Raji (cell line): ENCODE results near the gene SLC18A3.

ENCODE experiments used
- POLR2A ChIP-seq: IDR thresholded peaks from 2 replicates; pipeline ENCODE4 v1.6.1; 2011; ENCODE audit warnings: low read depth, low read length, control low read depth; ENCODE audit not compliant: insufficient read depth

SLC18A3 gene

GRCh38 chr10:49645871-49646870, 36.1 kb downstream of the SLC18A3 start:
- TF ChIP-seq POLR2A = no peak

DNA sequence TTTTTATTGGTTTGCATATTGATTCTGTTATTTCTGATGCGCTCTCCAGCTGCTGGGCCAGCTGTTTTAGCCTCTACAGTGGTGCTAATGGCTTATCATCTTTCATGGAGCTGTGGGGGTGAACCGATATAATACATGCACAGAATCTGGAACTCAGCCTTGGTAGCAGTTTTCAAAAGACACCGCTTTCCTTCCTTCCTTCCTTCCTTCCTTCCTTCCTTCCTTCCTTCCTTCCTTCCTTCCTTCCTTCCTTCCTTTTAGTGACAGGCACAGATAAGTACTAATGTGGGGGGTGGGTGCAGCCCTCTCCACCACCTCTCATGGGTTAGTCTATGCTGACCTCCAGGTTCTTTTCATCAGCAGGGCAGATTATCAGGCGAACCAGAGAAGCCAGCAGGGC, 37.4 kb downstream of the SLC18A3 start:
- TF ChIP-seq POLR2A = no peak

- no peak for TF ChIP-seq POLR2A
These were observed 38.1 kb downstream of the SLC18A3 start for GRCh38 chr10:49647985-49648795.

DNA sequence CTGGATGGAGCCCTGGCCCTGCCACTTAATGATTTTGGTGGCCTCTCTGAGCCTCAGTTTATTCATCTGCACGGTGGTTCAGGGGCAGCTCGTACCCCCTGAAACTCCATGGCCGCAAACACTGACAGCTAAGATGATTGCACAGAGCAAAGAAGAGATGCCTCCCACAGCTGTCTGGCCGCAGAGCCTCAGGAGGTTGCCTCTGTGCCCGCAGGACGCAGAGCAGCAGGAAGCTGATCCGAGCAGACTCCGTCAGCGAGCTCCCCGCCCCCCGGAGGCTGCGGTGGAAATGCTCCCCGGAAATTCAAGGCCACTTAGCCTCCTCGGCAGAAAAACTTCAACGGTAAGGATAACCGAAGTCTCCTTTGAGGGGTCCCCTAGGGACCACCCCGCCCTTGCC, 39.2 kb downstream of the SLC18A3 start:
- no peak for TF ChIP-seq POLR2A

- no peak for TF ChIP-seq POLR2A
These were observed 40.0 kb downstream of the SLC18A3 start for GRCh38 chr10:49649936-49650723.

DNA sequence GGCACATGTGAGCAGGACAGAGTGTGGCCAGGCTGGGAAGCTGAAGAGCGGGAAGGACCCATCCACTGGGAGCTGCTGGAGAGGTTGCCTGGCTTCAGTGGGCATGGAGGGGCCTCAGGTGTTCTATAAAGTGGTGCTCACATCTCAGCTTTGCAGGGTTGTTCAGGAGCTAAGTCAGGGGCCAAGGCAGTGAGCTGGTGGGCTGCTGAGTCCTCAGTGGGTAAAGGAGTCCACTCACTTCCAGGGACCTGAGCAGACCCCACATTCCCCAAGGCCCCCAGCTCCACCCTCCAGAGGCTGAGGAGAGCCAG, 40.6 kb downstream of the SLC18A3 start:
- no peak for TF ChIP-seq POLR2A

DNA sequence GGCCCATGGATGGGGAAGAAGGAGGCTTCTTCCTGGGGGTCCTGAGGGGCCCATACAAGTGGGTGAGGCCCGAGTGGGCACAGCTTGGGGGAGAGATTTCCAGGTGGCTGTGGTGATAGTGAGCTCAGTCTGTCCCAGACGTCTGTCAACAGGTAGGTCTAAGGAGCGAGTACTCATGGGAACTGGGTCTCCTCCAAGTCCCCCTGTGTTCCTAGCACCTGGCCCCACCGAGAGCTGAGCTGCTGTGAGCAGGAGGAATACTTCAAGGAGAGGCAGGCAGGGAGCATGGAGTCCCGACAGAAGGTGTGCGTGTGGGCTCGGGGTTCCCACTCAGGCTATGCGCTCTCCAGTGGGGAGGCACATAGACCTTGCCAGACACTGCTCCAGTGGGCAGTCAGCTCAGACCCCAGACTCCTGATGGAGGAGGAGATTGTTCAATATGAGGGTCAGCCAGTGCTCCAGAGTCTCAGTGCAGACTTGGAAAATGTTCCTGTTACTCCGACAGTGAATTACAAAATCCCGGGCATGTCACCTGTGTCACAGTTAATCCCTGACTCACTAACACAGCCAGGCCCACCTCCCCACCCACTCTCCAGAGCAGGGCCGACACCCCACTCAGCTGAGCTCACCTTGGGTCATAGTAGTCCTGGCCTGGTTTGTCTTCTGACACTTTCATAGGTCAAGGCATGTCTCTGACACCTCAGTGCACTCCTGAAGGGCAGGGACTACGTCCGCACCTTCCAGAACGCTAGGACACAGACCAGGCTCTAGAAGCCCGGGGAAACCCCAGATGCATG, 41.1 kb downstream of the SLC18A3 start:
- no peak for TF ChIP-seq POLR2A

- TF ChIP-seq POLR2A = no peak
These were observed 41.8 kb downstream of the SLC18A3 start for GRCh38 chr10:49651917-49652316.

DNA sequence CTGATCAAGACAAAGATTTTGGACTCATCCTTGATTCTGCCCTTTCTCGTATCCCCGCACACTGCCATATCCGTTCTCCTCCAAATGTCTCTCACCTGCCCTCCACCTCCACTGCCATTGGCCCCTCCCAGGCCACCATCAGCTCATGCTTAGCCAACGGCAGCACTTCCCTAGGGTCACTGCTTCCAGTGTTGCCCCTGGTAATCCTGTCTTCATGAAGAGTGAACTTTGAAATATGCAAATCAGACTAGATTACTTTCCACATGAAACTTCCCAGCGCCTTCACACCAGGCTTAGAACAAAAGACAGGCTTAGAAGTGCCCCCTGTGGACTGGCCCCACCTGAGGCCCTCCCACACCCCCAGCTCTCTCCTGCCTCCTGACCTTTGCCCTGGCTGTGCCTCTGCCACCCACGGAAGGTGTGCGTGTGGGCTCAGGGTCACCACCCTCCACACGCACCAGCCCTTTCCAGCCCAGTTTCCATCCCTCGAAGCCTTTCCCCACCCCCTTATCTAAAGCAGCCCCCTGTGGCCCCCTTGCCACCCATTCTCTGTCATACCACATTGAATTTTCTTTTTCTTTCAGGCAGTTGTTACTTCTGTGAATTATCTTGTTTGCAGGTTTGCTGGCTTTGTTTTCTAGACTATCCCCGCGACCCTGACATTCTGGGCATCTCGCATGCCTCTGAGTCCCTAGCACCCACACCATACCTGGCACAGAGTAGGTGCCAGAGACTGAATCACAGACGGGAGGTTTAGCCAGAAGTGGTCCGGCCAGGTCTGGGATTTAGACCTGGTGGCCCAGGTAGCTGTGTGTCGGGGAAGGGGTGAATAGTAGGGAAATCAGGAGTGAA, 42.5 kb downstream of the SLC18A3 start:
- TF ChIP-seq POLR2A = no peak

DNA sequence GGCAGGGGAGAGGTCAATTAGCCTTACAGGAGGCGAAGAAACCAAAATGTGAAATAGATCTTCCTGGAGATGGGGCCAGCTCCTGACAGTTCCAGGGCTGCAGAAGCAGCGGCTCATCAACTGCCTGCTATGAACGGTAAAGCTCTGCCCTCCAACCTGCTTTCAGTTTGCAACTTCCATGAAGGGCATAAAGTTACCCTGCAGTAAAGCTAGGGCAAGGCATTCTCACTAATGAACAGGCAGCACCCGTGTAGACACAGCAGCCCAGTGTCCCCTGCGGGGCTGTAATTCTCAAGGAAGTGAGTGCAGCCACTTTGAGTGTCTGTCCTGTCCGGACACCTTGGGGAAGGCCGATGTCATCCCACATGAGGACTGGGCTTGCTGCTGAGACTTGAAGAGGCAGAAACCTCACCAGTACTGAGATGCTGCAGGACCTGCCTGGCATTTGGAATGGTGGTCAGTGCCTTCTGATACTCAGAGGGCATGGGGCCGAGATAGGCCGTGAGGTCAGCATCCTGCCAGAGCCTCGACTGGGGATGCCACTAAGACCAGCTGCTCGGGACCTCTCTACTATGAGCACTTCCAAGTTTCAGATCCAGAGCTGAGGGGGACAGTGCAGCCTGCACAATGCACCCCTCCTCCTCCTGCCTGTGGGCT, 43.3 kb downstream of the SLC18A3 start:
- TF ChIP-seq POLR2A = no peak

GRCh38 chr10:49654036-49654693, 44.1 kb downstream of the SLC18A3 start:
- TF ChIP-seq POLR2A = no peak

DNA sequence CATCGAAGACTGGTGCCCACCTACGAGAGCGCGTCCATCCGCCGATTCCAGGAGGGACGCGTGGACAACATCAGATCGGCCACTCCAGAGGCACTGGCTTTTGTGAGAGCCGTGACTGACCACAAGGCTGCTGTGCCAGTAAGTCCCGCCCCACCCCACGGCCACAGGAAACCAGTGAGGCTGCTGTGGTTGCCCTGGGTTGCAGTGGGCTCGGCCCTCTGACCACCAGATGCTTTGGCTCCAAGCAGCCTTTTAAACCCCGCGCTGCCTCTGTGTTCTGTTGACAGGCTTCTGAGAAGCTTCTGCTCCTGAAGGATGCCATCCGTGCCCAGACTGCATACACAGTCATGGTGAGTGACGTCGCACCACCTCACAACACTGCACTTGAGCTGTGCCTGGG, 45.0 kb downstream of the SLC18A3 start:
- no peak for TF ChIP-seq POLR2A

DNA sequence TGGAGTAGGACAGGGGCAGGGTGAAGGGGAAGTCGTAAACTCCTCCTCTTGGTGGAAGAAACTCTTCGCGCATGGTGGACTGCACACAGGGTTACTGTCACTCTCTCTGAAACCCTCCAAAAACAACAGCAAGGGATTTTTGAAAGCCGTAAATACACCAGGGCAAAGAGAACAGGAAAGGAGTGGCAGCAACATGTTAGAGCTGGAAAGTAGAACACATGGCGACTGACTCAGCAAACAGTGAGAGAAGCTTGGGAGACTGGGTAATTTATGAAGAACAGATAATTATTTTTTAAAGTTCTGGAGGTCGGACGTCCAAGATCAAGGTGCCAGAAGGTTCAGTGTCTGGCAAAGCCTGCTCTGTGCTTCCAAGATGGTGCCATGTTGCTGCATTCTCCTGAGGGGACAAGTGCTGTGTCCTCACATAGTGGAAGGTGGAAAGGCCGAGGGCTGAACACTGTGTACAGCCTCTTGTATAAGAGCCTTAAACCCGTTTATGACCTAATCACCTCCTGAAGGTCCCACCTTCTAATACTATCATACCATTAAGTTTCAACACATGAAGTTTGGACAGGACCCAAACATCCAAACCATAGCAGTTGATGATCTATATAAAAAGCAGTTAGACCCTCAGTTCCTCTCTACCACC, 46.9 kb downstream of the SLC18A3 start:
- TF ChIP-seq POLR2A = no peak
